Endothelial cell (in vitro differentiated cells): ENCODE results near the gene LRIT3. TPM values are rescaled to one million over a fixed set of nuclear protein-coding genes. Genes with fewer than 3 reads are reported as not detected.

Experiments used
- DNase-seq: peaks from one replicate; pipeline ENCODE4 v3.0.0; 2021; ENCODE audit warnings: low spot score
- H3K27ac Mint-ChIP-seq: one replicate; pipeline ENCODE4 v1.8.0; 2021; ENCODE audit warnings: mixed read lengths, inconsistent platforms; ENCODE audit not compliant: unreplicated experiment
- H3K27me3 Mint-ChIP-seq: one replicate; pipeline ENCODE4 v1.8.0; 2021; ENCODE audit warnings: mild to moderate bottlenecking, moderate library complexity, mixed read lengths, inconsistent platforms; ENCODE audit not compliant: unreplicated experiment
- H3K36me3 Mint-ChIP-seq: one replicate; pipeline ENCODE4 v1.8.0; 2021; ENCODE audit warnings: mild to moderate bottlenecking, low read depth, mixed read lengths, inconsistent platforms; ENCODE audit not compliant: unreplicated experiment
- H3K4me1 Mint-ChIP-seq: one replicate; pipeline ENCODE4 v1.8.0; 2021; ENCODE audit warnings: mild to moderate bottlenecking, mixed read lengths, inconsistent platforms; ENCODE audit not compliant: unreplicated experiment
- H3K4me3 Mint-ChIP-seq: one replicate; pipeline ENCODE4 v1.8.0; 2021; ENCODE audit warnings: mild to moderate bottlenecking, mixed read lengths, inconsistent platforms; ENCODE audit not compliant: unreplicated experiment
- H3K9me3 Mint-ChIP-seq: one replicate; pipeline ENCODE4 v1.8.0; 2021; ENCODE audit warnings: mixed read lengths, inconsistent platforms; ENCODE audit not compliant: unreplicated experiment
- total RNA-seq: library from RNA; stranded (reverse); fragmentation: NEBNext Ultra II Directional; extraction: Animal tissue kit (Norgen Biotek cat#: 25700); gene quantifications from one replicate; pipeline ENCODE4 v1.2.1, GENCODE V29; 2021; ENCODE audit not compliant: unreplicated experiment
- TF ChIP-seq, protein P1 (sequence below): fragments of 200-600 bp; sonication (generic); IDR thresholded peaks from one replicate; pipeline ENCODE4 v1.5.0; 2021; ENCODE audit warnings: antibody characterized with exemption; ENCODE audit not compliant: unreplicated experiment

LRIT3 gene
- total RNA-seq, 1 donor from 2014 or later: 0.95 TPM

- Mint-ChIP-seq H3K27ac (no peak overlapping the region), H3K9me3 (no peaks in the 10 kb centered on the region), H3K27me3 (no peaks in the 10 kb centered on the region), H3K36me3 (no peaks in the 10 kb centered on the region), H3K4me3 (no peak overlapping the region), H3K4me1 (peaks cover 2% of the 10 kb centered on the region)
- TF ChIP-seq, protein P1, sequence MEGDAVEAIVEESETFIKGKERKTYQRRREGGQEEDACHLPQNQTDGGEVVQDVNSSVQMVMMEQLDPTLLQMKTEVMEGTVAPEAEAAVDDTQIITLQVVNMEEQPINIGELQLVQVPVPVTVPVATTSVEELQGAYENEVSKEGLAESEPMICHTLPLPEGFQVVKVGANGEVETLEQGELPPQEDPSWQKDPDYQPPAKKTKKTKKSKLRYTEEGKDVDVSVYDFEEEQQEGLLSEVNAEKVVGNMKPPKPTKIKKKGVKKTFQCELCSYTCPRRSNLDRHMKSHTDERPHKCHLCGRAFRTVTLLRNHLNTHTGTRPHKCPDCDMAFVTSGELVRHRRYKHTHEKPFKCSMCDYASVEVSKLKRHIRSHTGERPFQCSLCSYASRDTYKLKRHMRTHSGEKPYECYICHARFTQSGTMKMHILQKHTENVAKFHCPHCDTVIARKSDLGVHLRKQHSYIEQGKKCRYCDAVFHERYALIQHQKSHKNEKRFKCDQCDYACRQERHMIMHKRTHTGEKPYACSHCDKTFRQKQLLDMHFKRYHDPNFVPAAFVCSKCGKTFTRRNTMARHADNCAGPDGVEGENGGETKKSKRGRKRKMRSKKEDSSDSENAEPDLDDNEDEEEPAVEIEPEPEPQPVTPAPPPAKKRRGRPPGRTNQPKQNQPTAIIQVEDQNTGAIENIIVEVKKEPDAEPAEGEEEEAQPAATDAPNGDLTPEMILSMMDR: no peak
- no peak for DNase-seq
These were observed 42.2 kb downstream of the LRIT3 start for GRCh38 chr4:109890076-109890475.

DNA sequence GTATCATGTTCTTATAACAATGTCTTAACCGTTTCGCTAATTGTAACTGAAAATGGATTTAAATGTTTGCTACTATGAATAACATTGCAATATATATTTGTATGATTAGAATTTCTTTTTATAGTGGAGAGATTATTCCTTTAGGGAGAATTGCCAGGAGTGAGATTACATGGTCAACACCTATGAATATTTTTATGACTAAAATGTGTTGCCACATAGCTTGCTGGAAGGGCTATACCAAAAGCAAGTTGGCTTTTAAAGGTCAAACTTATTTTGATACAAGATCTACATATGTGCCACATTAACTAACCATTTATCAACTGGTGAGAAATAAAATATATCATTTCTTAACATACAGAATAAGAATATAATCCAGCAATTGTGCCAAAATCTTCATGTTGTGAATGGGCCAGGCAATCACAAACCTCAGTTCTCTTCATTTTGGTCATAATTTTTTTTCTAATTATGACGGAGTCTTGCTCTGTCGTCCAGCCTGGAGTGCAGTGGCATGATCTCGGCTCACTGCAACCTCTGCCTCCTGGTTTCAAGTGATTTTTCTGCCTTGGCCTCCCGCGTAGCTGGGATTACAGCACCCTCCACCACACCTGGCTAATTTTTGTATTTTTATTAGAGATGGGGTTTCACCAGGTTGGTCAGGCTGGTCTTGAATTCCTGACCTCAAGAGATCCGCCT, 54.8 kb downstream of the LRIT3 start:
- H3K9me3 Mint-ChIP-seq: no peaks in the 10 kb centered on the region
- no peak for DNase-seq
- H3K4me3 Mint-ChIP-seq: no peak overlapping the region
- H3K4me1 Mint-ChIP-seq: no peaks in the 10 kb centered on the region
- TF ChIP-seq, protein P1: no peak
- H3K36me3 Mint-ChIP-seq: no peaks in the 10 kb centered on the region
- H3K27me3 Mint-ChIP-seq: peaks cover 3% of the 10 kb centered on the region
- no peak overlapping the region for H3K27ac Mint-ChIP-seq

DNA sequence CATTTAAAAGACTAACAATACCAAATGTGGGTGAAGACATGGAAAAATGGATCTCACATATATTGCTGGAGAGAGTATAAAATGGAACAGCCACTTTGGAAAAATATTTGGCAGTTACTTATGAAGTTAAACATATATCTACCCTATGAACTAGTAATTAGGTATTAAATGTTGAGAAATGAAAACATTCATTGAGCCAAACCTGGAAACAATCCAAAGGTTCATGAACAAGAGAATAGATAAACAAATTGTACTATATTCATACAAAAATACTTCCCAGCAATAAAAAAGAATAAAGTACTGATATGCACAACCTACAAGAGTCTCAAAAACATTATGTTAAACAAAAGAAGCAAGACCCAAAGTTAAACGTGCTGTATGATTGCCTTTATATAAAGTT, 60.8 kb downstream of the LRIT3 start:
- Mint-ChIP-seq H3K27me3 (peaks cover 2% of the 10 kb centered on the region), H3K4me1 (peaks cover 15% of the 10 kb centered on the region), H3K9me3 (no peaks in the 10 kb centered on the region), H3K36me3 (no peaks in the 10 kb centered on the region), H3K27ac (no peak overlapping the region), H3K4me3 (no peak overlapping the region)
- TF ChIP-seq, protein P1: no peak
- DNase-seq: no peak

- DNase-seq: no peak
- TF ChIP-seq, protein P1: no peak
- Mint-ChIP-seq H3K4me3 (no peak overlapping the region), H3K36me3 (no peaks in the 10 kb centered on the region), H3K9me3 (no peaks in the 10 kb centered on the region), H3K27me3 (peaks cover 3% of the 10 kb centered on the region), H3K4me1 (peaks cover 20% of the 10 kb centered on the region), H3K27ac (no peak overlapping the region)
These were observed 62.3 kb downstream of the LRIT3 start for GRCh38 chr4:109910256-109910655.

DNA sequence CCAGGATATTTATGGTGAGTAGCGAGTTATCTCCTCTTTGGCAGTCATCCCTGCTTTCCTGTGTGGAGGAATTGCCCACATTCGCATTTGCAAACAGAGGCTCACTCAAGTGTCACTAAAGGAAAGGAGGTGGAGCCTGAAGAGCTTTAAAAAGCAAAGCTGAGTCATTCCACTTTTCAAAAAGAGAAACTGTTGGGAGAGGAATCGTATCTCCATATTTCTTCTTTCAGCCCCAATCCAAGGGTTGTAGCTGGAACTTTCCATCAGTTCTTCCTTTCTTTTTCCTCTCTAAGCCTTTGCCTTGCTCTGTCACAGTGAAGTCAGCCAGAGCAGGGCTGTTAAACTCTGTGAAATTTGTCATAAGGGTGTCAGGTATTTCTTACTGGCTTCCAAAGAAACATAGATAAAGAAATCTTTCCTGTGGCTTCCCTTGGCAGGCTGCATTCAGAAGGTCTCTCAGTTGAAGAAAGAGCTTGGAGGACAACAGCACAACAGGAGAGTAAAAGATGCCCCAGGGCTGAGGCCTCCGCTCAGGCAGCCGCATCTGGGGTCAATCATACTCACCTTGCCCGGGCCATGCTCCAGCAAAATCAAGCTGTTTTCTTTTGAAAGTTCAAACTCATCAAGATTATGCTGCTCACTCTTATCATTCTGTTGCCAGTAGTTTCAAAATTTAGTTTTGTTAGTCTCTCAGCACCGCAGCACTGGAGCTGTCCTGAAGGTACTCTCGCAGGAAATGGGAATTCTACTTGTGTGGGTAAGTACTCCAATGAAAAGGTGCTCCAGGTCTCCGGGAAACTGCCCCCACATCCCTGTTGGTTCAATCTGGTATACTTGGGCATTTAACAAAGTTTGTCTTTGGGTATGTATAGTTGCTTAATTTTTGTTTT, 65.0 kb downstream of the LRIT3 start, which contains the start of gene EGF:
Gene EGF (plus strand): TSS at position 178 of the 890 bp plus-strand sequence. CDS start 453 bp downstream, at position 631.
- DNase-seq: no peak
- Mint-ChIP-seq H3K27ac (peak within 1 kb of the TSS; percentile 1), H3K27me3 (peaks cover 1% of the 10 kb centered on the region), H3K9me3 (no peaks in the 10 kb centered on the region), H3K36me3 (no peaks in the 10 kb centered on the region), H3K4me3 (peak within 1 kb of the TSS; percentile 34), H3K4me1 (peaks cover 28% of the 10 kb centered on the region)
- TF ChIP-seq, protein P1: no peak
